ENCODE results near the gene ADAMTS6.

ADAMTS6 gene

DNA sequence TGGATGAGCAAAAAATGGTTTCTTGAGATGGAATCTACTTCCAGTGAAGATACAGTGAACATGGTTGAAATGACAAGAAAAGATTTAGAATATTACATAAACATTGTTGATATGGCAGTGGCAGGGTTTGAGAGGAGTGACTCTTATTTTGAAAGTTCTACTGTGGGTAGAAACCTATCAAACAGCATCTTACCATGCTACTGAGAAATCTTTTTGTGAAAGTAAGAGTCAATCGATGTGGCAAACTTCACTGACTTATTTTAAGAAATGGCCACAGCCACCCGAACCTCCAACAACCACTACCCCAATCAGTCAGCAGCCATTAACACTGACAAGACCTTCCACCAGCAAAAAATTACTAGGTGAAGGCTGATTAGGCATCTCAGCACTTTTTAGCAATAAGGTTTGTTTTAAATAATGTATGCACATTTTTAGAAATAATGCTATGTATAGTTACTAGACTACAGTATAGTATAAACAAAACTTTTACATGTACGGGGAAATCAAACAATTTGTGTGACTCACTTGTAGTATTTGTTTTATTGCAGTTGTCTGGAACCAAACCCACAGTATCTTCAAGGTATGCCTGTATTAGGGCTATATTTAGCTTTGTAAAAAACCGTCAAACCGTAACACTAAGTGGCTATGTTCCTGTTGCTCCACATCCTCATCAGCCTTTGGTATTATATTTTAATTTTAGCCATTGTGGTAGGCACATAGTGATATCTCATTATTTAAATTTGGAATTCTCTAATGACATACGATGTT is 30.6 kb upstream of the ADAMTS6 start:
- DNase-seq: no peak
- ATAC-seq (ENCODE audit: insufficient read depth, low read depth): no peak
- H2AFZ ChIP-seq (ENCODE audit: low read depth, low read length): no peak overlapping the region
- H3K27ac ChIP-seq (ENCODE audit: low read length): no peak overlapping the region
- H3K4me3 ChIP-seq (ENCODE audit: low read depth in 1 of 2, low read length in 2 of 2): no peak overlapping the region
- no peaks in the 10 kb centered on the region for H4K20me1 ChIP-seq (ENCODE audit: insufficient read depth, low read length)
- H3K4me1 ChIP-seq (ENCODE audit: insufficient read depth, low read length): no peaks in the 10 kb centered on the region
- H3K9me3 ChIP-seq (ENCODE audit: insufficient read depth, low read length, severe bottlenecking): no peaks in the 10 kb centered on the region
- no peaks in the 10 kb centered on the region for H3K79me2 ChIP-seq (ENCODE audit: insufficient read depth, low read length)
- no peak overlapping the region for H3K9ac ChIP-seq (ENCODE audit: low read depth, low read length)
- no peaks in the 10 kb centered on the region for H3K27me3 ChIP-seq (ENCODE audit: insufficient read depth, low read length, poor library complexity)
- peaks cover 13% of the 10 kb centered on the region; the same call in 1 of the 2 replicates for H3K36me3 ChIP-seq (ENCODE audit: insufficient read depth, low read length)
- H3K4me2 ChIP-seq (ENCODE audit: insufficient read depth, low read length): no peak overlapping the region
- no peak for TF ChIP-seq EZH2 (IDR thresholded peaks at IDR 0.05; ENCODE audit: borderline replicate concordance, low read depth, low read length, severe bottlenecking)
- TF ChIP-seq, protein P1, sequence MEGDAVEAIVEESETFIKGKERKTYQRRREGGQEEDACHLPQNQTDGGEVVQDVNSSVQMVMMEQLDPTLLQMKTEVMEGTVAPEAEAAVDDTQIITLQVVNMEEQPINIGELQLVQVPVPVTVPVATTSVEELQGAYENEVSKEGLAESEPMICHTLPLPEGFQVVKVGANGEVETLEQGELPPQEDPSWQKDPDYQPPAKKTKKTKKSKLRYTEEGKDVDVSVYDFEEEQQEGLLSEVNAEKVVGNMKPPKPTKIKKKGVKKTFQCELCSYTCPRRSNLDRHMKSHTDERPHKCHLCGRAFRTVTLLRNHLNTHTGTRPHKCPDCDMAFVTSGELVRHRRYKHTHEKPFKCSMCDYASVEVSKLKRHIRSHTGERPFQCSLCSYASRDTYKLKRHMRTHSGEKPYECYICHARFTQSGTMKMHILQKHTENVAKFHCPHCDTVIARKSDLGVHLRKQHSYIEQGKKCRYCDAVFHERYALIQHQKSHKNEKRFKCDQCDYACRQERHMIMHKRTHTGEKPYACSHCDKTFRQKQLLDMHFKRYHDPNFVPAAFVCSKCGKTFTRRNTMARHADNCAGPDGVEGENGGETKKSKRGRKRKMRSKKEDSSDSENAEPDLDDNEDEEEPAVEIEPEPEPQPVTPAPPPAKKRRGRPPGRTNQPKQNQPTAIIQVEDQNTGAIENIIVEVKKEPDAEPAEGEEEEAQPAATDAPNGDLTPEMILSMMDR (IDR thresholded peaks at IDR 0.05; ENCODE audit: borderline replicate concordance, extremely low read depth, low read length, poor library complexity, severe bottlenecking): no peak

DNA sequence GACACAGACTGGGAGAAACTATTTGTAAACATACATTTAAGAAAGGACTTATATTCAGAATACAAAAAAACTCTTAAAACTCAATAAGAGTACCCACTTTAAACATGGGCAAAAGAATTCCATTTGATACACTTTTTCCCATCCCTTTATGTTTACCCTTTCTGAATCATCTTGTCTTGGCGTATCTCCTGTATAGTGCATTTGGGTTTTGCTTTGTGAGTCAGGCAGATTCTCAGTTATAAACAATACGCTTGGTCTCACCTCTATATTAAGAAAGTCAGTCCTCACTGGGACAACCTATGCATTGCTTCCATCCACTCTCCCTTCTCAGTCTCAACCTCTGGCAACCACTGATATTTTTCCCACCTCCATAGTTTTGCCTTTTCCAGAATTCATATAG is 27.3 kb upstream of the ADAMTS6 start:
- Histone ChIP-seq H4K20me1 (ENCODE audit: insufficient read depth, low read length) (no peaks in the 10 kb centered on the region), H3K4me1 (ENCODE audit: insufficient read depth, low read length) (no peaks in the 10 kb centered on the region), H2AFZ (ENCODE audit: low read depth, low read length) (no peak overlapping the region), H3K9ac (ENCODE audit: low read depth, low read length) (no peak overlapping the region), H3K27ac (ENCODE audit: low read length) (no peak overlapping the region), H3K36me3 (ENCODE audit: insufficient read depth, low read length) (no peaks in the 10 kb centered on the region), H3K4me3 (ENCODE audit: low read depth in 1 of 2, low read length in 2 of 2) (no peak overlapping the region), H3K4me2 (ENCODE audit: insufficient read depth, low read length) (no peak overlapping the region), H3K9me3 (ENCODE audit: insufficient read depth, low read length, severe bottlenecking) (no peaks in the 10 kb centered on the region), H3K79me2 (ENCODE audit: insufficient read depth, low read length) (no peaks in the 10 kb centered on the region), H3K27me3 (ENCODE audit: insufficient read depth, low read length, poor library complexity) (no peaks in the 10 kb centered on the region)
- DNase-seq (no peak), ATAC-seq (ENCODE audit: insufficient read depth, low read depth) (no peak)
- TF ChIP-seq, protein P1 (IDR thresholded peaks at IDR 0.05; ENCODE audit: borderline replicate concordance, extremely low read depth, low read length, poor library complexity, severe bottlenecking): no peak

DNA sequence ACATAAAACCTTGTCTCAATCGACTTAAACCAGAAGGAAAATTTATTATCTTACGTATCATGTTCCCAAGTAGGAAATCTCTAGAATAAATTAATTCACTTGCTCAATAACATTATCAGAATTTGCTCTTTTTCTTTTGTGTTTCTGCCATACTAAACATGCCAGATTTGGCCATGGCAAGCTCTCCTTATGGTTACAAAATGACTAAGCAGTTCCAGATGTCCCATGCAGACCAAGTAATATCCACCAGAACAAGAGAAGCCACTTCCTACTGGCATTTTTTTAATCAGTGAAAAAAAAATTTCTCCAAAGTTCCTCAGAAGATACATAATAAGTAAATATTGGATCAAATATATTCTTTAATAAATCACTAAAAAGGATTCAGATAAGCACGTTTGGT is 25.2 kb upstream of the ADAMTS6 start:
- Histone ChIP-seq H3K9me3 (ENCODE audit: insufficient read depth, low read length, severe bottlenecking) (no peaks in the 10 kb centered on the region), H4K20me1 (ENCODE audit: insufficient read depth, low read length) (no peaks in the 10 kb centered on the region), H3K4me1 (ENCODE audit: insufficient read depth, low read length) (no peaks in the 10 kb centered on the region), H3K4me2 (ENCODE audit: insufficient read depth, low read length) (no peak overlapping the region), H3K27ac (ENCODE audit: low read length) (no peak overlapping the region), H3K79me2 (ENCODE audit: insufficient read depth, low read length) (no peaks in the 10 kb centered on the region), H3K27me3 (ENCODE audit: insufficient read depth, low read length, poor library complexity) (no peaks in the 10 kb centered on the region), H3K9ac (ENCODE audit: low read depth, low read length) (no peak overlapping the region), H3K36me3 (ENCODE audit: insufficient read depth, low read length) (peaks cover under 1% of the 10 kb centered on the region; the same call in 1 of the 2 replicates), H2AFZ (ENCODE audit: low read depth, low read length) (no peak overlapping the region), H3K4me3 (ENCODE audit: low read depth in 1 of 2, low read length in 2 of 2) (no peak overlapping the region)
- TF ChIP-seq, protein P1 (IDR thresholded peaks at IDR 0.05; ENCODE audit: borderline replicate concordance, extremely low read depth, low read length, poor library complexity, severe bottlenecking): no peak
- no peak for TF ChIP-seq EZH2 (IDR thresholded peaks at IDR 0.05; ENCODE audit: borderline replicate concordance, low read depth, low read length, severe bottlenecking)
- DNase-seq (no peak), ATAC-seq (ENCODE audit: insufficient read depth, low read depth) (no peak)
